Naive thymus-derived CD4-positive, alpha-beta T cell (primary cell): Measurements from ENCODE around the gene CRELD2. TPM values are rescaled to one million over a fixed set of nuclear protein-coding genes. Genes with fewer than 3 reads are reported as not detected.

Experiments
- ATAC-seq: fragments of 150-1000 bp; cut with Tn5 transposase; 2 replicates; pipeline ENCODE4 v1.10.0; 2021; ENCODE audit warnings: mild to moderate bottlenecking, moderate library complexity
- CTCF ChIA-PET: fragments of 350-600 bp; sonication (Branson Sonifier 250); formaldehyde crosslinking; loops from one replicate; lab custom pipeline; 2021; ENCODE audit warnings: antibody characterized with exemption; lab: Charles Lee
- POLR2A ChIA-PET: fragments of 350-600 bp; sonication (Branson Sonifier 250); formaldehyde crosslinking; loops from one replicate; lab custom pipeline; 2021; ENCODE audit warnings: antibody characterized with exemption, inconsistent platforms; lab: Charles Lee
- DNase-seq, 9 donors: peaks; one replicate each; pipeline versions ENCODE4 v3.0.0 to v3.0.0-alpha.2; 2020 to 2022; ENCODE audit warnings: mixed read lengths in 1 of 9
- H3K27ac ChIP-seq: one replicate; pipeline ENCODE4 v1.7.0; 2013; ENCODE audit warnings: mild to moderate bottlenecking, low read depth, low read length, moderate library complexity
- H3K27me3 ChIP-seq, 2 donors: one replicate each; pipeline ENCODE4 v1.7.0; 2013; ENCODE audit warnings: low read length in 2 of 2, mild to moderate bottlenecking in 2 of 2, moderate library complexity in 2 of 2; ENCODE audit not compliant: control insufficient read depth in 2 of 2, insufficient read depth in 2 of 2
- H3K36me3 ChIP-seq, 3 experiments: 1 replicate in 2 of 3; 2 replicates in 1 of 3; pipeline ENCODE4 v1.7.0; 2013; ENCODE audit warnings: low read length in 3 of 3, mild to moderate bottlenecking in 3 of 3, moderate library complexity in 1 of 3; ENCODE audit not compliant: insufficient read depth in 3 of 3, control insufficient read depth in 2 of 3
- H3K4me1 ChIP-seq, 2 donors: one replicate each; pipeline ENCODE4 v1.7.0; 2013; ENCODE audit warnings: low read length in 2 of 2, mild to moderate bottlenecking in 2 of 2, moderate library complexity in 1 of 2; ENCODE audit not compliant: control insufficient read depth in 2 of 2, insufficient read depth in 2 of 2
- H3K4me3 ChIP-seq: 2 replicates; pipeline ENCODE4 v1.7.0; 2013; ENCODE audit warnings: mild to moderate bottlenecking, low read length
- H3K9me3 ChIP-seq, 3 experiments: 1 replicate in 2 of 3; 2 replicates in 1 of 3; pipeline ENCODE4 v1.7.0; 2013; ENCODE audit warnings: low read length in 3 of 3; ENCODE audit not compliant: control insufficient read depth in 2 of 3
- H3K27ac Mint-ChIP-seq, 9 donors: one replicate each; pipeline ENCODE4 v1.8.0; 2020 to 2022; ENCODE audit warnings: mixed read lengths in 9 of 9, mild to moderate bottlenecking in 8 of 9, moderate library complexity in 5 of 9, inconsistent platforms in 2 of 9
- H3K27me3 Mint-ChIP-seq, 5 donors: one replicate each; pipeline ENCODE4 v1.8.0; 2021 to 2022; ENCODE audit warnings: mixed read lengths in 5 of 5, mild to moderate bottlenecking in 1 of 5
- H3K36me3 Mint-ChIP-seq, 5 donors: one replicate each; pipeline ENCODE4 v1.8.0; 2020 to 2022; ENCODE audit warnings: mixed read lengths in 5 of 5, mild to moderate bottlenecking in 3 of 5, inconsistent platforms in 1 of 5
- H3K4me1 Mint-ChIP-seq, 7 donors: one replicate each; pipeline ENCODE4 v1.8.0; 2020 to 2022; ENCODE audit warnings: mixed read lengths in 7 of 7, mild to moderate bottlenecking in 3 of 7, inconsistent platforms in 1 of 7
- H3K4me3 Mint-ChIP-seq, 10 donors: one replicate each; pipeline ENCODE4 v1.8.0; 2020 to 2022; ENCODE audit warnings: mild to moderate bottlenecking in 10 of 10, mixed read lengths in 10 of 10, moderate library complexity in 6 of 10, inconsistent platforms in 2 of 10
- H3K9me3 Mint-ChIP-seq, 11 donors: one replicate each; pipeline ENCODE4 v1.8.0; 2020 to 2022; ENCODE audit warnings: mixed read lengths in 11 of 11, mild to moderate bottlenecking in 4 of 11, inconsistent platforms in 1 of 11, moderate library complexity in 1 of 11
- intact Hi-C, 2 donors: fragments of 100-400 bp; cut with micrococcal nuclease; formaldehyde crosslinking; loops; one replicate each; pipeline ENCODE4 v1.15.1; 2023
- polyA plus RNA-seq, 2 donors: library from polyadenylated mRNA; unstranded; fragments of 300-500 nt; fragmentation: Illumina TruSeq; gene quantifications; one replicate each; pipeline ENCODE4 v1.2.3, GENCODE V29; 2021
- total RNA-seq, 6 experiments: library from RNA in 5 of 6; stranded (reverse) in 5 of 6; gene quantifications; 1 replicate in 5 of 6; 2 replicates in 1 of 6; pipeline ENCODE4 v1.2.3 and lab custom pipeline; 2021 to 2026

Gene CRELD2
- total and polyA plus RNA-seq, 7 experiments from 2014 or later = 19.7 to 80.9 (median 30.7) TPM

GRCh38 chr22:49903322-49904039 lies 15.0 kb upstream of the CRELD2 start:
- DNase-seq = no peak
- Histone ChIP-seq H3K9me3 (no peaks in the 10 kb centered on the region), H3K4me3 (no peak overlapping the region), H3K4me1 (no peaks in the 10 kb centered on the region), H3K27ac (no peak overlapping the region), H3K36me3 (peaks cover 0 to 78% (median 20%) of the 10 kb centered on the region in 3 experiments), H3K27me3 (no peaks in the 10 kb centered on the region)
- peaks cover 0 to 9% (median 0%) of the 10 kb centered on the region in 11 donors for H3K9me3 Mint-ChIP-seq
- POLR2A ChIA-PET = no interaction called here
- H3K4me3 Mint-ChIP-seq = no peak overlapping the region
- ATAC-seq = no peak
- peak overlapping the region in 1 of 9 donors; percentile 62 for H3K27ac Mint-ChIP-seq
- peaks cover 0 to 9% (median 6%) of the 10 kb centered on the region in 7 donors for H3K4me1 Mint-ChIP-seq
- CTCF ChIA-PET = no interaction called here
- intact Hi-C loops = no loop called here
- no peaks in the 10 kb centered on the region for H3K27me3 Mint-ChIP-seq
- H3K36me3 Mint-ChIP-seq = peaks cover 16 to 44% (median 20%) of the 10 kb centered on the region in 5 donors

GRCh38 chr22:49904040-49904369 lies 14.4 kb upstream of the CRELD2 start:
- no peak for ATAC-seq
- no peaks in the 10 kb centered on the region for H3K27me3 ChIP-seq
- no peaks in the 10 kb centered on the region for H3K4me1 ChIP-seq
- H3K4me3 ChIP-seq = no peak overlapping the region
- H3K36me3 ChIP-seq = peaks cover 0 to 83% (median 21%) of the 10 kb centered on the region in 3 experiments
- Mint-ChIP-seq H3K27me3 (no peaks in the 10 kb centered on the region), H3K27ac (no peak overlapping the region), H3K36me3 (peaks cover 16 to 45% (median 20%) of the 10 kb centered on the region in 5 donors), H3K4me1 (peaks cover 0 to 9% (median 6%) of the 10 kb centered on the region in 7 donors), H3K4me3 (no peak overlapping the region), H3K9me3 (peaks cover 0 to 9% (median 0%) of the 10 kb centered on the region in 11 donors)
- H3K9me3 ChIP-seq = no peaks in the 10 kb centered on the region
- intact Hi-C loops = no loop called here
- no peak overlapping the region for H3K27ac ChIP-seq
- ChIA-PET CTCF (no interaction called here), POLR2A (no interaction called here)
- no peak for DNase-seq

GRCh38 chr22:49905465-49905864 lies 13.0 kb upstream of the CRELD2 start:
- H3K36me3 ChIP-seq = peaks cover 0 to 89% (median 26%) of the 10 kb centered on the region in 3 experiments
- H3K27me3 ChIP-seq = no peaks in the 10 kb centered on the region
- H3K4me1 ChIP-seq = no peaks in the 10 kb centered on the region
- DNase-seq (no peak), ATAC-seq (no peak)
- intact Hi-C loops = no loop called here
- CTCF ChIA-PET = no interaction called here
- Mint-ChIP-seq H3K36me3 (peaks cover 16 to 48% (median 17%) of the 10 kb centered on the region in 5 donors), H3K4me3 (no peak overlapping the region), H3K9me3 (peaks cover 0 to 9% (median 0%) of the 10 kb centered on the region in 11 donors), H3K27me3 (no peaks in the 10 kb centered on the region), H3K27ac (peak overlapping the region in 3 of 9 donors; percentile 53 to 84 (median 71)), H3K4me1 (peaks cover 0 to 9% (median 6%) of the 10 kb centered on the region in 7 donors)
- no peak overlapping the region for H3K4me3 ChIP-seq
- H3K27ac ChIP-seq = no peak overlapping the region
- POLR2A ChIA-PET = interaction anchor here (1.3 kb wide), 1 partner anchor 138 kb away, joined by 3 read pairs; no protein-coding TSS in a partner anchor
- H3K9me3 ChIP-seq = no peaks in the 10 kb centered on the region

- POLR2A ChIA-PET = interaction anchor here (1.3 kb wide), 1 partner anchor 139 kb away, joined by 3 read pairs; no protein-coding TSS in a partner anchor
- Histone ChIP-seq H3K4me3 (no peak overlapping the region), H3K9me3 (no peaks in the 10 kb centered on the region), H3K4me1 (no peaks in the 10 kb centered on the region), H3K27ac (no peak overlapping the region), H3K27me3 (no peaks in the 10 kb centered on the region), H3K36me3 (peaks cover 0 to 88% (median 24%) of the 10 kb centered on the region in 3 experiments)
- CTCF ChIA-PET = no interaction called here
- ATAC-seq (no peak), DNase-seq (no peak)
- Mint-ChIP-seq H3K4me3 (no peak overlapping the region), H3K27me3 (no peaks in the 10 kb centered on the region), H3K4me1 (peaks cover 0 to 9% (median 6%) of the 10 kb centered on the region in 7 donors), H3K9me3 (peaks cover 0 to 8% (median 0%) of the 10 kb centered on the region in 11 donors), H3K27ac (peak overlapping the region in 3 of 9 donors; percentile 43 to 65 (median 59)), H3K36me3 (peaks cover 10 to 42% (median 12%) of the 10 kb centered on the region in 5 donors)
- intact Hi-C loops = no loop called here
These were observed 12.2 kb upstream of the CRELD2 start for GRCh38 chr22:49906071-49906798.

DNA sequence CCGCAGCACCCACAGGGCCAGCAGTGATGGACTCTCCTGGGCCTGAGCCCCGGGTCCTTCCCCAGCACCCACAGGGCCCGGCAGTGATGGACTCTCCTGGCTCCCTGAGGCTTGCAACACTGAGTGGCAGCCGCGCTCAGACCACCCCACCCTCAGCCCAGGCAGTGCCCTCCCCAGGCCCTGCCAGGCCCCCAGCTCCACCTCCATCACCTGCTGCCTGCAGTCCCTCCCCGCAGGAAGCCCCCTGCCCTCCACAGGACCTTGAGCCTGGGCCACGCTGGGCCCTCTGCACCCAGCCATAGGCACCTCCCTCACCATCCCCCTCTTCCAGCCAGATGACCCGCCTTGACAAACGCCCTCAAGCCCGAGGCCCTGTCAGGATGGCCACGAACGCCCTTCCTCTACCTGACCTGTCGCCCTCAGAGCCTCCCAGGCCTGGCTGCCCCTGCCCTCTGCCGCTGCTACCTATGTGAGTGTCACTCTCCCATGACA lies 11.6 kb upstream of the CRELD2 start:
- H3K36me3 Mint-ChIP-seq = peaks cover 6 to 36% (median 8%) of the 10 kb centered on the region in 5 donors

DNA sequence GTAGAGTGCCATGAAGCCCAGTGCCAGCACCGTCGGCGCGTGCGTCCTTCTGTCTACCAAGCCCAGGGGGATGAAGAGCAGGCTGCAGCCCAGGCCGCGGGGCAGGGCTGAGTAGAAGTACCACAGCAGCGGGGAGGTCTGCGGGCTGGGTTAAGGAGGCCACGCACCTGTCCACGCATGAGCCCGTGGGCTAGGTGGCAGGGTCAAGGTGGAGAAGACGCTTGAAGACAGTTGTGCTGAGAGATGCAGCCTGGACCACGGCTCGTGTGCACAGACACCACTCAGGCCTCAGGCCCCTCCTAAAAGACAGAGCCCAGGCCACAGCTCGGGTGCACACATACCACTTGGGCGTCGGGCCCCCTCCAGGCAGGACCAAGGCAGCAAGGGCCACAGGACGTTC lies 10.6 kb upstream of the CRELD2 start:
- ChIA-PET POLR2A (no interaction called here), CTCF (no interaction called here)
- Mint-ChIP-seq H3K4me1 (peaks cover 0 to 9% (median 6%) of the 10 kb centered on the region in 7 donors), H3K27me3 (no peaks in the 10 kb centered on the region), H3K9me3 (no peaks in the 10 kb centered on the region), H3K27ac (peak overlapping the region in 5 of 9 donors; percentile 10 to 78 (median 69)), H3K36me3 (peaks cover 6 to 36% (median 11%) of the 10 kb centered on the region in 5 donors), H3K4me3 (no peak overlapping the region)
- DNase-seq (no peak), ATAC-seq (no peak)
- H3K9me3 ChIP-seq = no peaks in the 10 kb centered on the region
- intact Hi-C loops = no loop called here
- peaks cover 0 to 88% (median 24%) of the 10 kb centered on the region in 3 experiments for H3K36me3 ChIP-seq
- no peak overlapping the region for H3K27ac ChIP-seq
- no peaks in the 10 kb centered on the region for H3K27me3 ChIP-seq
- H3K4me1 ChIP-seq = no peaks in the 10 kb centered on the region
- no peak overlapping the region for H3K4me3 ChIP-seq

More for the DNA sequence above, 11.6 kb upstream of the CRELD2 start:
- POLR2A ChIA-PET = interaction anchor here (1.3 kb wide), 1 partner anchor 139 kb away, joined by 3 read pairs; no protein-coding TSS in a partner anchor
- Histone ChIP-seq H3K9me3 (no peaks in the 10 kb centered on the region), H3K36me3 (peaks cover 0 to 85% (median 22%) of the 10 kb centered on the region in 3 experiments), H3K27me3 (no peaks in the 10 kb centered on the region), H3K4me3 (no peak overlapping the region), H3K27ac (peak overlapping the region; percentile 50), H3K4me1 (no peaks in the 10 kb centered on the region)
- intact Hi-C loops = no loop called here
- H3K27me3 Mint-ChIP-seq = no peaks in the 10 kb centered on the region
- ATAC-seq (no peak), DNase-seq (no peak)
- CTCF ChIA-PET = no interaction called here
- H3K27ac Mint-ChIP-seq = peak overlapping the region in 8 of 9 donors; percentile 30 to 87 (median 70)
- no peak overlapping the region for H3K4me3 Mint-ChIP-seq
- peaks cover 0 to 2% (median 0%) of the 10 kb centered on the region in 11 donors for H3K9me3 Mint-ChIP-seq
- H3K4me1 Mint-ChIP-seq = peaks cover 0 to 9% (median 6%) of the 10 kb centered on the region in 7 donors
